Measurements from ENCODE around the gene GLS.

- TF ChIP-seq POLR2AphosphoS5 (IDR thresholded peaks at IDR 0.05; ENCODE audit: low read depth, low read length) = no peak
- no peak for TF ChIP-seq POLR2A (IDR thresholded peaks at IDR 0.05; ENCODE audit: low read depth, low read length)
Observed at GRCh38 chr2:190932514-190932913, 51.9 kb downstream of the GLS start.
